ENCODE results near the gene RAB36. TPM values are rescaled to one million over a fixed set of nuclear protein-coding genes. Genes with fewer than 3 reads are reported as not detected.

RAB36 gene
- total RNA-seq, 2 experiments from 2014 or later: 0.27 to 0.31 TPM

DNA sequence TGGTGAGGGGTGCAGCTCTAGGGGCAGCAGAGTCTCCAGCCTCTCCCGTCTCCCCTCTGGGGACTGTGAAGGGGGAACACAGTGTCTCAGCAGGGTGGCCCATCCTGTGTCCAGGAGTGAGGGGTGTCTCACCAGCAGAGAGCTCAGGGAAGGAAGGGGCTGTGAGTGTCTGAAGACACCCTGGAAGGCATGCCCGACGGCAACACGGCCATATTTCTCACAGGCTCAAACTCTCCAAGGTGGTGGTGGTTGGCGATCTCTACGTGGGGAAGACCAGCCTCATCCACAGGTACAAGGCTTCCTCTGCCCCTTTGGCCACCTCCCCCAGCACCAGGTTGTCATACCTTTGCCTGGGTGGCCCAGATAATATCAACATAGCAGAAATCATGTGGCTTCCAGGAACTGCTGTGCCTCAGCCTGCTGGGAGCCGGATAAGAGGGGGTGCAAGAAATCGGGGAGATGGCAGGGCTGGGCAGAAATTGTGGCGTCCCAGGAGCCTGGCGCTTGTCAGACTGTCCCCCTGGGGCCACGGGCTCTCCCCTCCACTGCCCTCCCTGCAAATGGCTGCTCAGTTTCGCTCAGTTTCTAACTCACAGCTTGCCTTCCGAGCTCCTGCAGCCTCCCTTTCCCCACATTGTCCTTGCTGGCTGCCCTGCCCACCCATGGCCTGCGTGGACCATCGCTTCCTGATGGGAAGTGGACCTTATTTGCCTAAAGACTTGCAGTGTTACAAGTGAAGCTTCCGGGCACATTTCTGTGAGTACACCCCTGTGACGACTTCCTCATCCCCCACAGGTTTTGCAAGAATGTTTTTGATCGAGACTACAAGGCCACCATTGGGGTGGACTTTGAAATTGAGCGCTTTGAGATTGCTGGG, 7.2 kb downstream of the RAB36 start:
- H3K4me1 Mint-ChIP-seq: peaks cover 16% of the 10 kb centered on the region
- POLR2A ChIA-PET: no interaction called here
- no peak overlapping the region for H3K4me3 Mint-ChIP-seq
- H3K27ac Mint-ChIP-seq: peak overlapping the region; percentile 86
- no peaks in the 10 kb centered on the region for H3K36me3 Mint-ChIP-seq (ENCODE audit: low read depth)
- CTCF ChIA-PET: interaction anchor here (0.6 to 1.4 kb wide), 2 partner anchors 8 to 619 kb away, joined by 3 to 5 read pairs; no protein-coding TSS in a partner anchor
- no peak for DNase-seq
- no peaks in the 10 kb centered on the region for H3K9me3 Mint-ChIP-seq
- peaks cover 3% of the 10 kb centered on the region for H3K27me3 Mint-ChIP-seq

DNA sequence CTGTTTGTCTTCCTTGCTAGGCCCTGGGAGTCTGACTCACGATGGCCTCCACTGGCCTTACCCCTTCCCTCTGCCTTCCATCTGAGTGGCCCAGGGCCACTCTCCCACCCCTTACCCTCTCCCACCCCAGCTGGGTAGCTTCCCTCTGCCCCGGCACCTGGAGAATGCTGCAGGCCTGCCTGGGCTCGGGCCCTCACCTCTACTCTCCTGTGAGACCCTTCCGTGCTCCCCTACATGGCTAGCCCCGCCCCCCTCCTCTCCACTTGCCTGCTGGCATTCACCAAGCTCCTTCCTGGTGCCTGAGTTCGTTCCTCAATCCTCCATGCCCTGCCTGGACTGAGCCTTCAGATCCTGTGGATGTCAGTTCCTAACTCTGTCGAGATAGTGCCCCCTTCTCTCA, 8.7 kb downstream of the RAB36 start:
- H3K4me3 Mint-ChIP-seq: no peak overlapping the region
- H3K27ac Mint-ChIP-seq: no peak overlapping the region
- H3K4me1 Mint-ChIP-seq: peaks cover 16% of the 10 kb centered on the region
- no peaks in the 10 kb centered on the region for H3K36me3 Mint-ChIP-seq (ENCODE audit: low read depth)
- ChIA-PET POLR2A (no interaction called here), CTCF (interaction anchor here (1.1 kb wide), 1 partner anchor 17 kb away, joined by 3 read pairs; no protein-coding TSS in a partner anchor)
- no peaks in the 10 kb centered on the region for H3K9me3 Mint-ChIP-seq
- no peak for DNase-seq
- no peaks in the 10 kb centered on the region for H3K27me3 Mint-ChIP-seq

DNA sequence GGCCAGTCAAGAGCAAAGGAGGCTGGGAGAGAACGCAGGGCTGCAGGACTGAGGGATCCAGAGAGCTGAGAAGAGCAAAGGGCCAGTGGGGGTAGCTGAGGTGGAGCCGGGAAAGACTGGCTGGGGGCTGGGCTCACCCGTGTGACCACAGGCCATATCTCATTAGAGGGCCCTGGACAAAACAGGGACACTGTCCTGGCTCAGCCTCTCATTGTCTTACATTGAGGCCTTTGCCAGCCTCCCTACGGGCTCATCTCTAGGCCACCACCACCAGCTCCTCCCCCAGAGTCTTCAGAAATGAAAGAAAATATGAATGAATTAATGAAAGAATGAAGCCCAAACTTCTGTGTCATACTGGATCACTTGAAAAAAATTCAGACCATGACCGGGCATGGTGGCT, 9.2 kb downstream of the RAB36 start:
- no peaks in the 10 kb centered on the region for H3K9me3 Mint-ChIP-seq
- ChIA-PET POLR2A (no interaction called here), CTCF (no interaction called here)
- H3K27me3 Mint-ChIP-seq: no peaks in the 10 kb centered on the region
- H3K4me1 Mint-ChIP-seq: peaks cover 16% of the 10 kb centered on the region
- H3K27ac Mint-ChIP-seq: no peak overlapping the region
- H3K4me3 Mint-ChIP-seq: no peak overlapping the region
- DNase-seq: no peak
- no peaks in the 10 kb centered on the region for H3K36me3 Mint-ChIP-seq (ENCODE audit: low read depth)

DNA sequence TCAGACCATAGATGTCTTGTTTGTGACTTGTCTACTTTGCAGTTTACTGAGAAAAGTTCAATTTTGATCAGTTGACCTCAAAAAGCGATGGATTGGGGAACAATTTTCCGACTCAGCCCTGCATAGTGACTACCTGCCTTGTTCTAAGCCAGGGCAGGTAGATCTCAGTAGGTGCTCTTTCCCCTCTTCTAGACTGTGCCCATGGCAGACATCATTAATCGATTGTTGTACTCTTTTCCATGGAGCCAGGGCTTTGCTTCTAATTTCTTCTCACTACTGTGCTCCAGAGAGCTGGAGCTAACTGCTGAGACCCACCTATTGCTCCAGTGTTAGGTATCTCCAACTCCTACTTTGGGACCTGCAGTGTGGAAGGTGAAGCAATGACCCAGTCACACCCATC, 9.9 kb downstream of the RAB36 start:
- no peak overlapping the region for H3K27ac Mint-ChIP-seq
- no peak for DNase-seq
- CTCF ChIA-PET: interaction anchor here (0.7 kb wide), 1 partner anchor 9 kb away, joined by 3 read pairs; no protein-coding TSS in a partner anchor
- no peak overlapping the region for H3K4me3 Mint-ChIP-seq
- no peaks in the 10 kb centered on the region for H3K27me3 Mint-ChIP-seq
- POLR2A ChIA-PET: no interaction called here
- peaks cover 16% of the 10 kb centered on the region for H3K4me1 Mint-ChIP-seq
- no peaks in the 10 kb centered on the region for H3K36me3 Mint-ChIP-seq (ENCODE audit: low read depth)
- no peaks in the 10 kb centered on the region for H3K9me3 Mint-ChIP-seq

DNA sequence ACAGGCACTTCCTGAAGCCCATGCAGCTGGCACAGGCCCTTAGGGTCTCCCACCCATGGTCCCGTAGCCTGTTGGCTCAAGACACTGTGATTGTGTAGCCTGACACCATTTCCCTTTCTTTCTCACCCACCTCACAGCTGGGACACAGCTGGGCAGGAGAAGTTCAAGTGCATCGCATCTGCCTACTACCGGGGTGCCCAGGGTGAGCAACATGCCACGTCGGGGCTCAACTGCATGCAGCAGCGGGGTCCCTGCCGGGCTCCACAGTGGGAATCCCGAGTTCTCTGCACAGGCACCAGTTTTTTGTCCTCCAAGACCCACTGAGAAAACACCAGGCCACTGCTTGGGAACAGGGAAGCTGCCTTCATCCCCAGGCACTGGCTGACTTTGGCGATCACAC, 10.6 kb downstream of the RAB36 start:
- no peak overlapping the region for H3K4me3 Mint-ChIP-seq

DNA sequence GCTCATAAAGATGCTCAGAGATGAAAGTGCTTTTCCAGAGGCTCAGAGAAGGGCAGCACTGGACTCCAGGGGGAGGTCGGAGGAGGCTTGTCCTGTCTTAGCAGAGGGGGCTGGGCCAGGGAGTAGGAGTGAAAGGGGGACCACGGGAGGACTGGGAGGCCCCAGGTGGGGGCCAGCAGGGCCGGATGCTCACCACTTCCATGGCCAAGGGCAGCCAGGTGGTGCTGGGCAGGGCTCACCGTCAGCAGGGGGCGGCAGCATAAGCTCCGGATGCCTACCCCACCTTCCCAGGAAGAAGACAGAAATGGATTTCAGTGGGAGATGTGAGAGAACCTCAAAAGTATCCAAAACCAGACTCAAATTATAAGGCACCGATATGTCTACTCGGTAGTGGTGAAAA, 11.0 kb downstream of the RAB36 start:
- no peaks in the 10 kb centered on the region for H3K36me3 Mint-ChIP-seq (ENCODE audit: low read depth)
- H3K27ac Mint-ChIP-seq: peak overlapping the region; percentile 60
- no peaks in the 10 kb centered on the region for H3K9me3 Mint-ChIP-seq
- H3K4me3 Mint-ChIP-seq: no peak overlapping the region
- DNase-seq: no peak
- ChIA-PET POLR2A (no interaction called here), CTCF (interaction anchor here (1.8 kb wide), 1 partner anchor 10 kb away, joined by 5 read pairs; the partner anchor contains the start of gene RAB36)
- peaks cover 16% of the 10 kb centered on the region for H3K4me1 Mint-ChIP-seq
- no peaks in the 10 kb centered on the region for H3K27me3 Mint-ChIP-seq

More for the DNA sequence above, 10.6 kb downstream of the RAB36 start:
- CTCF ChIA-PET: interaction anchor here (1.8 kb wide), 1 partner anchor 10 kb away, joined by 5 read pairs; the partner anchor contains the start of gene RAB36
- H3K27ac Mint-ChIP-seq: no peak overlapping the region
- H3K27me3 Mint-ChIP-seq: no peaks in the 10 kb centered on the region
- no peaks in the 10 kb centered on the region for H3K9me3 Mint-ChIP-seq
- POLR2A ChIA-PET: no interaction called here
- no peaks in the 10 kb centered on the region for H3K36me3 Mint-ChIP-seq (ENCODE audit: low read depth)
- DNase-seq: no peak
- peaks cover 16% of the 10 kb centered on the region for H3K4me1 Mint-ChIP-seq

DNA sequence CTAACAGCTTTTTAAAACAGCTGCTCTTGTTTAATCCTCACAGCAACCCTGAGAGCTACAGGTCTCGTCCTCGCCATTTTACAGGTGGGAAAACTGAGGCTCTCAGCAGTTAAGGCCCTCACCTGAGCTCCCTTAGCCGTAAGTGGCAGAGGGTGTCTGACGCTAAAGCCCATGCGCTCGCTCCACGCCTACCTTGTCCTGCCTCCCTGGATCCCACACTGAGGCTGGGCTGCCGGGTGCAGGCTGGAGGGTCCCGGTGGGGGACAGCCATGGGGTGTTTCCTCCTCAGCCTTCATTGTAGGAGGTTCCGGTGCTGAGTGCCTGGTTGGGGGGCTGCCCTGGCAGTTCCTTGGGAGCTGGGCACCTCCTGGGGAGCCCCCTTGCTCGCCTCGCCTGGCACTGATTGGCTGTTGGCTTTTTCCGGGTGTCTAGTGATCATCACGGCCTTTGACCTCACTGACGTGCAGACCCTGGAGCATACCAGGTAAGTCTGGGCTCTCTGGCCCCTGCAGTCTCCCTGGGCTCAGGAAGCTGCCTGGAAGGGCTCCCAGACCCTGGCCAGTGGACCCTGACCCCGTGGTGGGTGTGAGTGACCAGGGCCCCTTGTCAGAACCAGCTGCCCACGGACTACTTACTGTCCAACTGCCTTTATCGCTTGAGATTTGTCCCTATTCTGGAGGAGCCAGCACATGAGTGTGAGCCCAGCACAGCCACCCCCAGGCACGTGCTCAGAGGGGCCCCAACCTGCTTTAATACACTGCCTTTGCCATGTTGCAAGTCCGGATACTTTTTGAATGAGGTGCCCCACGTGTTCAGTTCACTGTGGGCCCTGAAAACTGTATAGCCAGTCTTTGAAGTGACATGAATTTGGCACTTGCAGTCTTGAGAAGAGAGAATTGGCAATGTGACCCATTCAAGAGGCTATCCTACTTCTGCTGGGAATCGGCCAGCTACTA, 12.6 kb downstream of the RAB36 start:
- POLR2A ChIA-PET: no interaction called here
- no peaks in the 10 kb centered on the region for H3K36me3 Mint-ChIP-seq (ENCODE audit: low read depth)
- CTCF ChIA-PET: interaction anchor here (1.4 to 1.8 kb wide), 2 partner anchors 12 to 124 kb away, joined by 3 to 5 read pairs; partner anchors contain the start of gene RAB36
- H3K4me1 Mint-ChIP-seq: peaks cover 13% of the 10 kb centered on the region
- no peak overlapping the region for H3K27ac Mint-ChIP-seq
- DNase-seq: no peak
- no peak overlapping the region for H3K4me3 Mint-ChIP-seq
- no peaks in the 10 kb centered on the region for H3K9me3 Mint-ChIP-seq
- no peaks in the 10 kb centered on the region for H3K27me3 Mint-ChIP-seq

DNA sequence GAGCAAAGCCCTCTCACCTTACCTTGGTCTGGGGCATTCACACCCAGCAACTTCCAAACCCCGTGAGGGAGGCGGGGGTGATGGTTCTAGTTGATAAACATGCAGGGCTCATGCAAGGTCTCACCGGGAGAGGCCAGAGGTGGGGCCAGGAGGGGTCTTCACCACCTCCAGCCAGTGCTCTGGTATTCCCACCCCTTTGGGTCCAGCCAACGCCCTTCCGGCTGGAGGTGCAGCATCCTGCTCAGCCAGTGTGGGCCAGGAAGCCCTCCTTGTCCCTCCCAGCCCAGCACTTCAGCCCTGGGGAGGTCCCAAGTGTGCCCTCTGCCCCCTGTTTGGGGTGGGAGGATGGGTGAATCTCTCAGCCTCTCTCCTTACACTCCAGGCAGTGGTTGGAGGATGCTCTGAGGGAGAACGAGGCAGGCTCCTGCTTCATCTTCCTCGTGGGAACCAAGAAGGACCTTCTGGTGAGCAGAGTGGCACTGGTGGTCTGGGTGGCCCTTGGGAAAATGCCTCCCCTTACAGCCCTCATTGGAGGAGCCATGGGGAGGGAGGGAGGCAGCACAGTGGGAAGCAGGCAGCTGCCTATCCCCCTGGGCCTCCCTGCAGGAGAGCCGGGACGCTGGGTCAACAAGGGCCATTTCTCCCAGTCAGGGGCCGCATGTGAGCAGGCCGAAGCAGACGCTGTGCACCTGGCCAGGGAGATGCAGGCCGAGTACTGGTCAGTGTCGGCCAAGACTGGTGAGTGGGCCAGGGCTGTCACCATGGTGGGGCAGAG, 13.4 kb downstream of the RAB36 start:
- H3K27ac Mint-ChIP-seq: no peak overlapping the region
- POLR2A ChIA-PET: no interaction called here
- no peaks in the 10 kb centered on the region for H3K9me3 Mint-ChIP-seq
- no peaks in the 10 kb centered on the region for H3K36me3 Mint-ChIP-seq (ENCODE audit: low read depth)
- no peak overlapping the region for H3K4me3 Mint-ChIP-seq
- peaks cover 5% of the 10 kb centered on the region for H3K4me1 Mint-ChIP-seq
- no peaks in the 10 kb centered on the region for H3K27me3 Mint-ChIP-seq
- no peak for DNase-seq
- CTCF ChIA-PET: interaction anchor here (1.4 kb wide), 1 partner anchor 123 kb away, joined by 3 read pairs; no protein-coding TSS in a partner anchor

DNA sequence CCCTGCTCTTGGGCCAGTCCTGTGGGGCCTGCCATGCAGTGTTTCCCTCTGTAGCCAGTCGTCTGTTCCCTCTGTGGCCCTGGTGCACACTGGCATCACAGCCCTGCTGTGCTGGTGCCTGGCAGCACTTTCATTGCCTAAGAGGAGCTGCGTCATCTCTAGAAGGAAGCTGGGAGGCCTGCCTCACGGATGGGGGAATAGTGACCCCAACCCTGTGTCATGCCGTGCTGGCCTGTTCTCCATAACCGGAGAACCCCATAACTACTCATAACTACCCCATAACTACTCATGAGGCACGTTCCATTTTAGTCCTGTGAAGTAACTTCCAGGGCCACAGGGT, 14.0 kb downstream of the RAB36 start:
- Mint-ChIP-seq H3K9me3 (no peaks in the 10 kb centered on the region), H3K4me3 (no peak overlapping the region), H3K27ac (no peak overlapping the region), H3K36me3 (ENCODE audit: low read depth) (no peaks in the 10 kb centered on the region), H3K4me1 (peaks cover 3% of the 10 kb centered on the region), H3K27me3 (no peaks in the 10 kb centered on the region)
- ChIA-PET CTCF (no interaction called here), POLR2A (no interaction called here)
- DNase-seq: no peak

DNA sequence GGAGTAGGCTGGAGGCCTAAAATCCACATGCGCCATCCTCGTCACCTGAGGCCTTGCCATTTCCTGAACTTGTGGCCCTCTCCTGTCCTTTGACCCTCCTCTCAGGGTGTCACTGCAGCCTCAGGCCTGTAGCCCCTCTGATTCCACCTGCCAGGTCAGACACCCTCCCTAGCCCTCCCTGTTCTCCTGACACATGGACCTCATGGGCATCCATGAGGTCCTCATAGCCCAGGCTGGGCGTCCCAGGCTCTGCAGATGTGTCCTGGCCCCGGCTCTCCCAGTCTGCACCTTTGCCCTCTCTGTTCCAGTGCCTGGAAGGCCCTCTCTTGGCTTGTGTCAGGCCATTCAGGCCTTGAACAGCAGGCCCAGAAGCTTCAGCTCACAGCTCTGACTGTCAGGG, 15.8 kb downstream of the RAB36 start:
- Mint-ChIP-seq H3K27me3 (no peaks in the 10 kb centered on the region), H3K4me1 (no peaks in the 10 kb centered on the region), H3K4me3 (no peak overlapping the region), H3K27ac (no peak overlapping the region), H3K36me3 (ENCODE audit: low read depth) (no peaks in the 10 kb centered on the region), H3K9me3 (no peaks in the 10 kb centered on the region)
- ChIA-PET POLR2A (no interaction called here), CTCF (no interaction called here)
- no peak for DNase-seq

DNA sequence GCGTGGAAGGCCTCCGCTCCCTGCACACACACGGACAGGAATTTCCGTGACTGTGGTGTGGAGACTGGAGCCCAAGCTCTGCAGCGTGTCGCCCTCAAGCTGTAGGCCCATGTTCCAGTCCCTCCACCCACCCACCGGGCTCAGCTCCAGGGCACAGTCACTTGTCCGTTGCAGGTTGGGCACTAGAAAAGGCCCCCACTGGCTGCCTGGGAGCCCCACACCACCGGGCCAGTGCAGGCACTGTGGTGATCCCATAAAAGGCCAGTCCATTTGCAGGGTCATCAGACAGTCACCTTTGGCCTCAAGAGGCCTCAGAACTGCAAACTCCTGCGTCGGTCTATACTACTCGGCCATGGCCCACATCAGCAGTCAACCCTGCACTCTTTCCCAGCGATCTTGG, 16.3 kb downstream of the RAB36 start:
- no peaks in the 10 kb centered on the region for H3K9me3 Mint-ChIP-seq
- CTCF ChIA-PET: no interaction called here
- POLR2A ChIA-PET: no interaction called here
- no peak for DNase-seq
- no peaks in the 10 kb centered on the region for H3K27me3 Mint-ChIP-seq
- H3K27ac Mint-ChIP-seq: no peak overlapping the region
- H3K4me3 Mint-ChIP-seq: no peak overlapping the region
- no peaks in the 10 kb centered on the region for H3K36me3 Mint-ChIP-seq (ENCODE audit: low read depth)
- no peaks in the 10 kb centered on the region for H3K4me1 Mint-ChIP-seq

DNA sequence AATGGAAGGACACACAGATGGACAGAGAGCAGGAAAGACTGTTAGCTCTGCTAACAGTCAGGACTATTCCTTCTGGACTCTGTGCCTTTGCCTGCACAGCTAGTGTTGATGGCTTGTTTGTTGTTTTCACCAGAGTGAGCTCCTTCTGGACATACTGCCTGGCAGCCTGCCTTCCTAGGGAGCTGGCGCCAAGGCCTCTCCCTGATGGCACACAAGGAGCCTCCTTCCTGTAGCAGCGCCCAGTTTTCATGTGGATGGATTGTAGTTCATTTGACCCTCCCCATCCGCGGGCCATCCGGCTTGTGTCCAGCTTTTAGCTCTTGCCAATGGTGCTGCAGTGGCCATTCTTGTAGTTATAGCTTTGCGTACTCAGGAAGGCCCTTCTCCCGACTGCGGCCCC, 18.4 kb downstream of the RAB36 start:
- H3K4me1 Mint-ChIP-seq: no peaks in the 10 kb centered on the region
- no peaks in the 10 kb centered on the region for H3K9me3 Mint-ChIP-seq
- ChIA-PET POLR2A (no interaction called here), CTCF (interaction anchor here (0.6 to 2.4 kb wide), 3 partner anchors 11 to 118 kb away, joined by 3 to 10 read pairs (median 5); no protein-coding TSS in a partner anchor)
- H3K27ac Mint-ChIP-seq: no peak overlapping the region
- no peaks in the 10 kb centered on the region for H3K27me3 Mint-ChIP-seq
- H3K36me3 Mint-ChIP-seq (ENCODE audit: low read depth): no peaks in the 10 kb centered on the region
- no peak overlapping the region for H3K4me3 Mint-ChIP-seq
- DNase-seq: no peak
